ENCODE results near the gene LSM10. TPM values are rescaled to one million over a fixed set of nuclear protein-coding genes. Genes with fewer than 3 reads are reported as not detected.

LSM10 gene
- 45.0 and 56.5 TPM in 2 replicates for total RNA-seq

DNA sequence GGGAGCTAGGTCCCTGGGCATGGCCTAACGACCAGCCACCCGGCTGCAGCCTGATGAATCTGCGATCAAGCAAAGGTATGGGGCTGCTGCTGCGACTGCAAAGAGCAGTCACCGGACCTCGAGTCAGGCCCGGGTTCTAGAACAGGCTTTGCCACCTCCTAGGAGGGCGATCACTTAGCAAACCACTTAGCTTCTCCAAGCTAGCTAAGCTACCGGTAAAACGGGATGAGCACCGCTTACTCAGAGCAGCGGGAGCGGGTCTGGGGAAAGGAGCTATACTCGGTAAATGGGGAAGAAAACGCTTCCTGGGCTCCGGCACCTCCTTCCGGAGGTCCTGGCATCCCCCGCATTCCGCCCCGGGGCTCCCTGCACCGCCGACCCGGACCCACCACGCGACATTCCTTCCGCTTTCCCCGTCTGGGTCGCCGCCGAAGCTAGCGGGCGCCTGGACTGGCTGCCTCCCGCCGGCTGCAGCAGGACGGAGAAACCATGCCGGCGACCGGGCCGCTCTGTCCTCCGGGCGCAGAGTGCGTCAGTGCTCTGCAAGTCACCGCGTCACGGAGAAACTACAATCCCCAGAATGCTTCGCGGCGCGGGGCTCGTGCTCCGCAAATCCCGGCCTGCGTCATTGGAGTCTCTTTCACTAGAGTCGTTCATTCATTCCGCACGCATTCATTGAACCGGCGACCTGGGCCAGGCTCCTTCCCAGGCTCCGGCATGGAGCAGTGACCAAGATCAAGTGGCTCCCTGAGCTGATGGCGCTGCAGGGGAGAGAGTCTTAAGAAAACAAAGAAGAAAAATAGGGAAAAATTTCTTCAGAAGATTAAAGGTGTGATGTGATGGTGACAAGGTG lies at the start of gene LSM10:
LSM10 (minus strand) TSS at position 531 of the 853 bp plus-strand sequence. CDS start 3,779 bp downstream, outside the sequence.

DNA sequence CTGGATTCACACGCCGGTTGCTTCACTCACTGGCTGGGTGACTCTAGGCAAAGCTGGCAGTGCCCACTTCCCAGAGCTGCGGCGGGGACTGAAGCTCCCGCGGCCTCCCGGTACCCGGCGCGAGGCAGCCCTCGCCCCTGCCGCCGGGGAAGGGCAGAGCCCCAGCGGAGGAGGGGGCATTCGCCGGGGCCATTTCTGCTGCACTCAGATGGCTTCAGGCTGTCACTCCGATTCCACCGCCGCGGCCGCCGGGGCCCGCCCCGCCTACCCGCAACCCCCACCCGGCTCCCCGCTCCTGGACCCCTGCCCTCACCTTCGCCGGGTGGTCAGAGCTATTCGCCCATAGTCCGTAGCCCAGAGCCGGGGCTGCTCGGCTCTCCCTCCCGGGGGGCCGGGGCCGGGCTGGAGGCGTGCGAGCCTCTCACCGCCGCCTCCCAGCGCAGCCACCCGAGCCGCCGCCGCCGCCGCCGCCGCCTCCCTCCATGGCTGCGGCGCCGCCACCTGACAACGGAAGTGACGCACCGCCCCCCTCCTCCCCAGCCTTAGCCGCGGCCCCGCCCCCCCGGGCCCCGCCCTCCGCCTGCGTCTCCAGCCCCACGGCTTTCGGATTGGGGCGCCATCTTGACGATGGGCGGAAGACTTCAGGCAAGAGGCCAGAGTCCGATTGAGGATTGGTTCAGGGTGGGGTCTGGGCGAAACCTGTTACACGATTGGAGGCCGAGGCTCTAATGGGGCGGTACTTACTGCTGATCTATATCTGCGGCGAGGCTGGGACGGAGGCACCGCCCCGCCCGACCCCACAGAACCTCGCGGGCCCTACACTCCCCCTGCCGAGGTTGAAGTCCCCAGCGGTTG lies 12.1 kb downstream of the LSM10 start, which contains the start of gene STK40:
STK40 (minus strand) TSS at position 515 of the 855 bp plus-strand sequence. CDS start 24,592 bp downstream, outside the sequence.

Other genes starting within 250 kb of the LSM10 start
- gene TRAPPC3, start 248.4 kb downstream of the LSM10 start, total RNA-seq, result 60.6 and 64.2 TPM in 2 replicates
- 153 and 226 TPM in 2 replicates for gene MAP7D1, start 241.7 kb downstream of the LSM10 start, total RNA-seq
- gene THRAP3, start 173.5 kb downstream of the LSM10 start, total RNA-seq, result 79.4 and 108 TPM in 2 replicates
- gene SH3D21, start 91.5 kb downstream of the LSM10 start, total RNA-seq, result 3.5 and 3.7 TPM in 2 replicates
- 234 and 597 TPM in 2 replicates for gene EVA1B, start 74.3 kb downstream of the LSM10 start, total RNA-seq
- 24.8 and 25.1 TPM in 2 replicates for gene STK40, start 12.0 kb downstream of the LSM10 start, total RNA-seq
- gene OSCP1, start 52.5 kb upstream of the LSM10 start, total RNA-seq, result 7.5 and 12.0 TPM in 2 replicates
- 95.6 and 145 TPM in 2 replicates for gene MRPS15, start 66.5 kb upstream of the LSM10 start, total RNA-seq
- not detected in 2 replicates for gene CSF3R, start 85.0 kb upstream of the LSM10 start, total RNA-seq

Measured in mesangial cell (primary cell).